HG03565 (cell line): ENCODE results near the gene METTL4.

Source experiments
- ATAC-seq: cut with Tn5 transposase; IDR thresholded peaks from one replicate; pipeline ENCODE4 v1.9.1; 2021; ENCODE audit warnings: mild to moderate bottlenecking, moderate library complexity; ENCODE audit not compliant: unreplicated experiment

The METTL4 gene

DNA sequence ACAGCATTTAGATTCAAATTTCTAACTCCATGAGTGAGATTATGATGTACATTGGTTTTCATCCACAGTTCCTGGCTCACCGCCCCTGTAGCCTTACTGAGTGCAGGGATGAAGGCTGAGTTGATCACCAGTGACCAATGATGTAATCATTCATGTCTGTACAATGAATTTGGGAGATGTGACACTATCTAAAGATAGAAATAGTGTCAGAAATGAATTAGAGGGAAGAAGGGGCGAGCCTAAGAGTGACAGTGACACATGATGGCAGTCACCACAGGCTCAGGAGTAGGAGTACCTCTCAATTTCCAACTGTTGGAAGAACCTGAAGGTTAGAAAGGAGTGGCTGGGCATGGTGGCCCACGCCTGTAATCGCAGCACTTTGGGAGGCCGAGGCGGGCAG, 3.2 kb downstream of the METTL4 start:
- no peak for ATAC-seq

- no peak for ATAC-seq
Observed at GRCh38 chr18:2564373-2564772, 6.9 kb downstream of the METTL4 start.

- no peak for ATAC-seq
Observed at GRCh38 chr18:2559249-2559648, 12.1 kb downstream of the METTL4 start.

DNA sequence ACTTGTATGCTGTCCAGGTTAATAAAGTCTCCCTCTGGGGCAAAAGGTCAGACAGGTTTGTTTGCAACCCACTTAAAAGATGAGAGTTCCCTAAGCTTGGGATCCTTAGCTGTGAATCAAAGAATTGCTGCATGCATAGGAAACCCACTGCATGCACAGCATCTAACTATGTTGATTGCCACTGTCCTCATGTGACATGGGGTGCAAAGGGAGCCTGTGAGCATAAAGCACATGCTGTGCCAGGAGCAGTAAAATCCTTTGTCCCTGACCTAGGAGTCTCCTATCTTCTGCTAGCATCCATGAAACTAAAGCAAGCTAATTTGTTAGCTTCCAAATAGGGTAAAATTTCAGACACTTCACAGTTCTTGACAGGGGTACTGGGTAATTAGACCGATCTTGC, 13.8 kb downstream of the METTL4 start:
- no peak for ATAC-seq

DNA sequence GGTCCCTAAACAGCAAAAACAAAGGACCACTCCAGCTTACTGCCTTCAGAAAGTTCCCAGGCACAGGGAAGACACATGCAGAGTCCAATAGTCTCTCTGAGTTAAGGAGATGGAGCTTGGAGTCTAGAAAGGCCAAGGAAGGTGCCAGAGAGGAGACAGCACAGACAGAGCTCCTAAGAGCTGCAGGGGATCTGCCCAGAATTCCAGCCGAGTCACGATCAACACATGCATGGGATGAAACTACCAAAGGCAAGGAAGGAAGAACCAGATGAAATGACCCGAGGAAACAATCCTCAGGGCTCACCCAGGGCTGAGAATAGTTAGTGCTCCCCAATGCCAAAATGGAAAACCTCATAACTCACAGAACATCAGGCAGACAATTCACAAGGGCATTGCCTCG, 15.4 kb downstream of the METTL4 start:
- no peak for ATAC-seq

GRCh38 chr18:2554696-2555095, 16.6 kb downstream of the METTL4 start:
- ATAC-seq: no peak

DNA sequence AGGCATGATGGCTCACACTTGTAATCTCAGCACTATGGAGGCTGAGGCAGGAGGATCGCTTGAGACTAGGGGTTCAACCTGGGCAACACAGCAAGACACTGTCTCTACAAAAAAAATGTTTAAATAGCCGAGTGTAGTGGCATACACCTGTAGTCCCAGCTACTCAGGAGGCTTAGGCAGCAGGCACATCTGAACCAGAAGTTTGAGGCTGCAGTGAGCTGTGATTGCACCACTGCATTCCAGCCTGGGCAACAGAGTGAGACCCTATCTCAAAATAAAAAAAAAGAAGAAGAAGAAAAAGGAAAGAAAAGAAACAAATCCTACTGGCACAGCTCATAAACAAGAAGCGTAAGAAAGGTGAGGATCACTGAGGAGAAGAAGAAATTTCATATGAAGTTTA, 19.9 kb downstream of the METTL4 start:
- no peak for ATAC-seq

DNA sequence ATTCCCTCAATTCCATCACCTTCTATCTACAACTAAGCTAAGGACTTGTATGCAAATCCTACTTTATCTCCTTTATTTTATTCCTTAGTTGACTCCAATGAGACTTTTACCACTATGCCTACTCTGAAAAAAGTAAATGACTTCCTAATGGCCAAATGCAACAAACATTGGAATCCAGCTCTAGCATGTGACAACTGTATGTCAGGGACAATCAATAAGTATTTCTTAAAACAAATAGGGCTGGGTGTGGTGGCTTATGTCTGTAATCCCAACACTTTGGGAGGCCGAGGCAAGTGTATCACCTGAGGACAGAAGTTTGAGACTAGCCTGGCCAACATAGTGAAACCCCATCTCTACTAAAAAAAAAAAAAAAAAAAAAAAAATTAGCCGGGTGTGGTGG, 21.8 kb downstream of the METTL4 start:
- no peak for ATAC-seq

GRCh38 chr18:2547477-2548087, 23.7 kb downstream of the METTL4 start:
- ATAC-seq: peak; percentile 67

DNA sequence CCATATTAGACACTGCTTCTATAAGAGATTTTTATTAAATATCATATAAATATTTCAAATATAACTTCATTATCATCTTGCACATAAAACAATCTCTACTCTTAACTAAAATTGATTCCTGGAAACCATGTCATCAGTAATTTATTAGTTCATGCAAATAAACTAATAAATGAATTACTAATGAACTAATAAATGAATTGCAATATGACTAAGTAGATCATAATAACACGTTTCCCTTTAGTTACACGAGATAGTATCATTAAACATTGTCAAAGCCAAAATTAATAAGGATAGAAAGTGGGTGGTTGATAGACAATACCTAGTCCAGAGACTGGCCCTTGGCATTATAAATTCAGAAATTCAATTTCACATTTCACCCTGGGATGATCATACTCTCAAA, 26.1 kb downstream of the METTL4 start:
- no peak for ATAC-seq

- peak; percentile 80 for ATAC-seq
Observed at GRCh38 chr18:2541925-2542563, 29.3 kb downstream of the METTL4 start.

DNA sequence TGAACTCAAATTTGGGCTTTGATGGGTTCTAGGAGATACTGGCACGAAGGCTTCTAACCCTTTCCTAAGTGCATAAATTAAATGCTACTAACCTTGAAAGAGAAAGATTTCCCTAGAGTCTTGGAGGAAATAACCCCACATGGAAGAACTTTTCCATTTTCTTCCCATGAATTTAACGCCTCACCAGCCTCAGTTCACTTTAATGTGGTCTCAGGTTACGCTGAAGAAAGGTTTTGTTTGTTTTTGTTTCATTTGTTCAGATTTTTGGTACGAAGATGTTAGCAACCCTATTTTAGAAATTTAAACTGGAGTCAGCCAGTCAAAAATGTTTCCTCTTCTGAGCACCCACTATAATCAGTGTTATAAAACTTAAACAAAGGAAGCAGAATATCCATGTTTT, 30.7 kb downstream of the METTL4 start:
- ATAC-seq: no peak

GRCh38 chr18:2538844-2539243, 32.5 kb downstream of the METTL4 start:
- ATAC-seq: no peak

DNA sequence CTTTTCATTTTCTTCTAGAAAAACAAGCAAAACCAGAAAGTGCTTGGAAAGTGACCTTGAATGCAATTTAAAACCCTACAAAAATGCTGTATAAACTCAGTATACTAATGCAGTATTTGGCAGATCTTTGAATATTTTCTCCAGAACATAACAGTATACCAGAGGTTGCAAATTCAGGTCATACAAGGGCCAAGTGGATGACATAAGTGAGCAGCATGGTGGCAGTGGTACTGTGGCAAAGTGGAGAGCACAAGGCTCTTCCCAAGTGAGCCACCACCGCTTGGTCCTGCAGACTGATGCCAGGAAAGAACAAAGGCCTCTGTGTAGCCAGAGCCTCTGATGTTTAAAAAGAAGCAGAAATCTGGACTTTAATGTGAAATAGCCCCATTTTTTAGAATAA, 33.1 kb downstream of the METTL4 start:
- ATAC-seq: no peak

GRCh38 chr18:2537296-2537695, 34.0 kb downstream of the METTL4 start:
- no peak for ATAC-seq

GRCh38 chr18:2536493-2536892, 34.8 kb downstream of the METTL4 start:
- ATAC-seq: no peak

- ATAC-seq: no peak
Observed at GRCh38 chr18:2536063-2536462, 35.2 kb downstream of the METTL4 start.

- ATAC-seq: no peak
Observed at GRCh38 chr18:2535419-2535910, 35.8 kb downstream of the METTL4 start.

- no peak for ATAC-seq
Observed at GRCh38 chr18:2534906-2535305, 36.4 kb downstream of the METTL4 start.

DNA sequence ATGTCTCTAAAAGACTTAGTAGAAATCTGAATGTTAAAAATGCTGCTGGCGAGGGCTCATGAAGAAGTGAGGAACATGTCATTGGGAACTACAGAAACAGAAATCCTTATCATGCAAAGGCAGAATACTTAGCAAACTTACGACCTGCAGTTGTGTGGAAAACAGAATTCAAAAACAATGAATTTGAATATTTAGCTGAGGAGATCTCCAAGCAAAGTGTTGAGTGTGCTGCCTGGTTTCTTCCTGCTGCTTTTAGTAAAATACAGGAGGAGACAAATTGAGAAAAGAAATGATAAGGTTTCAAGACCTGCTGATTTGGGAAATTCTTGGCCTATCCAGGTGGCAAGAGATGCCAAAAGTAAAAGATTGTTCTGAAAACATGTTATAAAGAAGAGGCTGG, 38.5 kb downstream of the METTL4 start:
- no peak for ATAC-seq

DNA sequence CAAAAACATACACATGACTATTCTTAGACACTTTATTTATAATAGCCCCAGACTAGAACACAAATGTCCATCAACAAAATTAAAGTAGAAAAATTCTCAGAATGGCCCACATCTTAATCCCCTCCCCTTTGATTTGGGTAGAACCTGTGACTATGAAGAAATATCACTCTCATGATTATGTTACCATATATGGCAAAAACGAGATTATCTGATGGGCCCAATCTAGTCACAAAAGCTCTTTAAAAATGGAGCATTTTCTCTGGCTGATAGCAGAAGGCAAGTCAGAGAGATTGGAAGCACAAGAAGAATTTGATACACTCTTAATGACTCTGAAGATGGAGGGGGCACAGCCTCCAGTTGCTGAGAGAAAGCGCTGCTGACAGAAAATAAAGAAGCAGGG, 39.6 kb downstream of the METTL4 start:
- ATAC-seq: no peak

DNA sequence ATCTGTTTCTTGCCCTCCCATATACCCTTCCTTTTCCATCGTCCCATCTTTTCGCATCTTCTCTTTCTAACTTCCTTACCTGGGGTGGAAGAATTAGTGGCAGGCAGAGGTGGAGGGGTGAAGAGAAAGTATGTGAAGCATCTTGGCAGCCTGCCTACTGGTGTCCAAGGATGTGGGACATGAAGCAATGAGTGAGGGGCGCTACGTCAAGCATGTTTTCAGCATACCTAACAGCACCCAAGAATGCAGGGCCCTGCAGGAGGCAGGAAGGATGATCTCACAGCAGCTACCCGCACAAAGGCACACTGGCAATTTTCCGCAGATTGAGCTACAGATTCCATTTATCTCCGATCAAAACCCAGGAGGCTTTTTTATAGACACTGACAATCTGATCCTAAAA, 42.2 kb downstream of the METTL4 start:
- no peak for ATAC-seq

DNA sequence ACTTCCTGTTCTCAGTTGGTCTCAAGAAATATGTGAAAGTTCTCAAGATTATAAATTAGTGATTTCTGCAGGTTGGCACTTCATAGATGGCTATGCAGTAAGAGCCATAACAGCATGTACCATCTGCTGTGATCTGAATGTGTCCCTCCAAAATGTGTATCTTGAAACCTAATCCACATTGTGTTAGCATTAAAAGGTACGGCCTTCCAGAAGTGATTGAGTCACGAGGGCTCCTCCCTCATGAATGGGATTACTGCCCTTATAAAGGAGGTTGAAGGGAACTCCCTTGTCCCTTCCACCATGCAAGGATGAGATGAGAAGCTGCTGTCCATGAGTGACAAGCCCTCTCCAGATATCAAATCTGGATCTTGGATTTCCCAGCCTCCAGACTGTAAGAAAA, 45.0 kb downstream of the METTL4 start:
- no peak for ATAC-seq
